ENCODE measurements around the gene ANTXR1.
"Not testable (repeated sequence)": the region's sequence is repeated elsewhere in the genome, so short reads cannot be mapped to it uniquely, and the experiment has no call there.

Gene ANTXR1

GRCh38 chr2:69169655-69170389 lies 156.8 kb downstream of the ANTXR1 start:
- no peak for DNase-seq
- Histone ChIP-seq H3K27me3 (no peaks in the 10 kb centered on the region), H3K4me3 (ENCODE audit: low read depth, low read length) (no peak overlapping the region), H3K4me1 (peaks cover 8% of the 10 kb centered on the region), H3K9me3 (no peaks in the 10 kb centered on the region), H3K36me3 (no peaks in the 10 kb centered on the region)
- TF ChIP-seq, protein P1, sequence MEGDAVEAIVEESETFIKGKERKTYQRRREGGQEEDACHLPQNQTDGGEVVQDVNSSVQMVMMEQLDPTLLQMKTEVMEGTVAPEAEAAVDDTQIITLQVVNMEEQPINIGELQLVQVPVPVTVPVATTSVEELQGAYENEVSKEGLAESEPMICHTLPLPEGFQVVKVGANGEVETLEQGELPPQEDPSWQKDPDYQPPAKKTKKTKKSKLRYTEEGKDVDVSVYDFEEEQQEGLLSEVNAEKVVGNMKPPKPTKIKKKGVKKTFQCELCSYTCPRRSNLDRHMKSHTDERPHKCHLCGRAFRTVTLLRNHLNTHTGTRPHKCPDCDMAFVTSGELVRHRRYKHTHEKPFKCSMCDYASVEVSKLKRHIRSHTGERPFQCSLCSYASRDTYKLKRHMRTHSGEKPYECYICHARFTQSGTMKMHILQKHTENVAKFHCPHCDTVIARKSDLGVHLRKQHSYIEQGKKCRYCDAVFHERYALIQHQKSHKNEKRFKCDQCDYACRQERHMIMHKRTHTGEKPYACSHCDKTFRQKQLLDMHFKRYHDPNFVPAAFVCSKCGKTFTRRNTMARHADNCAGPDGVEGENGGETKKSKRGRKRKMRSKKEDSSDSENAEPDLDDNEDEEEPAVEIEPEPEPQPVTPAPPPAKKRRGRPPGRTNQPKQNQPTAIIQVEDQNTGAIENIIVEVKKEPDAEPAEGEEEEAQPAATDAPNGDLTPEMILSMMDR (IDR thresholded peaks at IDR 0.05; ENCODE audit: low read depth, low read length) = no peak

GRCh38 chr2:69170661-69171060 lies 157.7 kb downstream of the ANTXR1 start:
- no peaks in the 10 kb centered on the region for H3K9me3 ChIP-seq
- H3K4me1 ChIP-seq = peaks cover 3% of the 10 kb centered on the region
- no peak overlapping the region for H3K4me3 ChIP-seq (ENCODE audit: low read depth, low read length)
- TF ChIP-seq, protein P1 (IDR thresholded peaks at IDR 0.05; ENCODE audit: low read depth, low read length) = no peak
- no peaks in the 10 kb centered on the region for H3K36me3 ChIP-seq
- H3K27me3 ChIP-seq = no peaks in the 10 kb centered on the region
- no peak for DNase-seq

GRCh38 chr2:69171116-69171896 lies 158.3 kb downstream of the ANTXR1 start:
- peaks cover 6% of the 10 kb centered on the region for H3K4me1 ChIP-seq
- no peaks in the 10 kb centered on the region for H3K36me3 ChIP-seq
- DNase-seq = no peak
- no peaks in the 10 kb centered on the region for H3K9me3 ChIP-seq
- TF ChIP-seq, protein P1 (IDR thresholded peaks at IDR 0.05; ENCODE audit: low read depth, low read length) = no peak
- H3K4me3 ChIP-seq (ENCODE audit: low read depth, low read length) = no peak overlapping the region
- H3K27me3 ChIP-seq = no peaks in the 10 kb centered on the region

GRCh38 chr2:69171897-69172525 lies 159.0 kb downstream of the ANTXR1 start:
- Histone ChIP-seq H3K4me3 (ENCODE audit: low read depth, low read length) (no peak overlapping the region), H3K27me3 (no peaks in the 10 kb centered on the region), H3K4me1 (peaks cover 13% of the 10 kb centered on the region), H3K9me3 (no peaks in the 10 kb centered on the region), H3K36me3 (no peaks in the 10 kb centered on the region)
- TF ChIP-seq, protein P1 (IDR thresholded peaks at IDR 0.05; ENCODE audit: low read depth, low read length) = no peak
- DNase-seq = no peak

DNA sequence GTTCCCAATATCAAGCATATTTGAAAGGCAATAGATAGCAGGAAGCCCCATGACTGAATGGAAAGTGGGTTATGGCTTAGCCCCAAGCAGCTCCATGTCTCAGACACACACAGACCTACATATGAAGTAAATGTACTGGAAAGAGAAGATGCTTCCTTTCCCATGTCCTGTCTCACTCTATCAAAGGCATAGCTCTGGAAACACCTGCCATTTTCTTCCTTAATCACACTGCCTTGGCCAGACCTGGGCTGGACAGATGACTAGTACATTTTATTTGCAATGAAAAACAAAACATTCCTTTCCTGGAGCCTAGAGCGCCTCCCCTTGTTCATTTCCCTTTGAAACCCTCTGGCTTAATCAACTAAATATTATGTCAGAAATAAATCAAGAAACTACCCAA lies 160.7 kb downstream of the ANTXR1 start:
- Histone ChIP-seq H3K9me3 (no peaks in the 10 kb centered on the region), H3K4me3 (ENCODE audit: low read depth, low read length) (no peak overlapping the region), H3K4me1 (peaks cover 15% of the 10 kb centered on the region), H3K27me3 (no peaks in the 10 kb centered on the region), H3K36me3 (no peaks in the 10 kb centered on the region)
- DNase-seq = no peak
- TF ChIP-seq, protein P1 (IDR thresholded peaks at IDR 0.05; ENCODE audit: low read depth, low read length) = no peak

DNA sequence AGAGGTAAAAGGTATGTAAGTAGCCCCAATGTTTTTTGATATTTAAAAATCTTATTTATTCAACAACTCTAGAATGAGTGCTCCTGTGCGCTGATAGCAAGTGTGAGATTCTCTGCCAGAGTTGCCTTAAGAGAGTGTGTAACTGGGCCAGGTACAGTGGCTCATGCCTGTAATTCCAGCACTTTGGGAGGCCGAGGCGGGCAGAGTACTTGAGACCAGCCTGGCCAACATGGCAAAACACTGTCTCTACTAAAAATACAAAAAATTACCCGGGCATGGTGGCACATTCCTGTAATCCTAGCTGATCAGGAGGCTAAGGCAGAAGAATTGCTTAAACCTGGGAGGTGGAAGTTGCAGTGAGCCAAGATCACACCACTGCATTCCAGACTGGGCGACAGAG lies 161.2 kb downstream of the ANTXR1 start:
- DNase-seq; H3K4me3 ChIP-seq (ENCODE audit: low read depth, low read length); H3K9me3 ChIP-seq; H3K36me3 ChIP-seq; H3K27me3 ChIP-seq: not testable (repeated sequence)
- peaks cover 15% of the 10 kb centered on the region for H3K4me1 ChIP-seq

Measured in BE2C (cell line).